Peyer's patch (tissue), 4 donors: Measurements from ENCODE around the gene USF2. TPM values are rescaled to one million over a fixed set of nuclear protein-coding genes. Genes with fewer than 3 reads are reported as not detected.
A peak's percentile ranks its signal among the peaks of the same experiment; 100 is the strongest.

Source experiments
- DNase-seq, 3 donors: peaks; one replicate each; pipeline ENCODE4 v3.0.0-alpha.2; 2017 to 2019
- H3K27ac ChIP-seq, 4 donors: fragments of 200-600 bp; sonication (generic); one replicate each; pipeline ENCODE4 v1.5.1; 2016 to 2019
- H3K27me3 ChIP-seq, 2 donors: fragments of 200-600 bp; sonication (generic); one replicate each; pipeline ENCODE4 v1.5.1; 2019
- H3K36me3 ChIP-seq, 3 donors: fragments of 200-600 bp; sonication (generic); one replicate each; pipeline ENCODE4 v1.5.1; 2016 to 2019
- H3K4me1 ChIP-seq, 4 donors: fragments of 200-600 bp; sonication (generic); one replicate each; pipeline ENCODE4 v1.5.1; 2016 to 2019
- H3K4me3 ChIP-seq, 4 donors: fragments of 200-600 bp; sonication (generic); 1 replicate in 3 of 4; 2 replicates in 1 of 4; pipeline ENCODE4 v1.5.1; 2016 to 2019; ENCODE audit warnings: mild to moderate bottlenecking in 1 of 4
- H3K9me3 ChIP-seq, 4 donors: fragments of 200-600 bp; sonication (generic); one replicate each; pipeline ENCODE4 v1.5.1; 2016 to 2019; ENCODE audit warnings: mild to moderate bottlenecking in 1 of 4
- POLR2A ChIP-seq, 2 donors: fragments of 450-650 bp; IDR thresholded peaks; one replicate each; pipeline ENCODE4 v1.5.1; 2017; ENCODE audit warnings: antibody characterized with exemption in 2 of 2, mild to moderate bottlenecking in 2 of 2, moderate library complexity in 2 of 2
- total RNA-seq, 4 donors: library from RNA; depleted of rRNA; stranded (reverse); fragments of >200 nt; gene quantifications; one replicate each; pipeline ENCODE4 v1.1.0, GENCODE V29; 2016
- TF ChIP-seq, protein P1 (sequence below), 6 experiments: fragments of 450-650 bp in 4 of 6; fragments of 200-600 bp in 2 of 6; sonication (generic) in 1 of 6; IDR thresholded peaks; one replicate each; pipeline ENCODE4 v1.5.1; 2017 to 2019; ENCODE audit warnings: antibody characterized with exemption in 6 of 6, mild to moderate bottlenecking in 3 of 6, moderate library complexity in 1 of 6

USF2 gene
- total RNA-seq, 4 donors from 2014 or later, result 112 to 201 (median 142) TPM

DNA sequence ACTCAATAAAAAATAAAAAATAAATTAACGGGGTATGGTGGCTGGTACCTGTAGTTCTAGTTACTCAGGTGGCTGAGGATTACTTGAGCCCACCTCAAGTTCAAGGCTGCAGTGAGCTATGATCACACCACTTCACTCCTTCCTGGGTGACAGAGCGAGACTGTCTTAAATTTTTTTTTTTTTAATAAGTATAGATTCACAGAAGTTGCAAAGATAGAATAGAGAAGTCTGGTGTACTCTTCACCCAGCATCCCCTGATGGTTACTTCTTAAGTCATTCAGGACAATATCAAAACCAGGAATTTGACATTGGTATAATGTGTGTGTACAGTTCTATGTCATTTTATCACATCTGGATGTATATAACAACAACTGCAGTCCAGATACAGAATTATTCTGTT is 52.5 kb downstream of the USF2 start:
- DNase-seq, result no peak
- Histone ChIP-seq H3K36me3 (no peaks in the 10 kb centered on the region), H3K27me3 (no peaks in the 10 kb centered on the region), H3K9me3 (no peaks in the 10 kb centered on the region), H3K4me3 (no peak overlapping the region), H3K27ac (peak overlapping the region in 1 of 4 donors; percentile 63), H3K4me1 (peaks cover 0 to 22% (median 4%) of the 10 kb centered on the region in 4 donors)
- no peak for TF ChIP-seq POLR2A (IDR thresholded peaks at IDR 0.05)
- TF ChIP-seq, protein P1, sequence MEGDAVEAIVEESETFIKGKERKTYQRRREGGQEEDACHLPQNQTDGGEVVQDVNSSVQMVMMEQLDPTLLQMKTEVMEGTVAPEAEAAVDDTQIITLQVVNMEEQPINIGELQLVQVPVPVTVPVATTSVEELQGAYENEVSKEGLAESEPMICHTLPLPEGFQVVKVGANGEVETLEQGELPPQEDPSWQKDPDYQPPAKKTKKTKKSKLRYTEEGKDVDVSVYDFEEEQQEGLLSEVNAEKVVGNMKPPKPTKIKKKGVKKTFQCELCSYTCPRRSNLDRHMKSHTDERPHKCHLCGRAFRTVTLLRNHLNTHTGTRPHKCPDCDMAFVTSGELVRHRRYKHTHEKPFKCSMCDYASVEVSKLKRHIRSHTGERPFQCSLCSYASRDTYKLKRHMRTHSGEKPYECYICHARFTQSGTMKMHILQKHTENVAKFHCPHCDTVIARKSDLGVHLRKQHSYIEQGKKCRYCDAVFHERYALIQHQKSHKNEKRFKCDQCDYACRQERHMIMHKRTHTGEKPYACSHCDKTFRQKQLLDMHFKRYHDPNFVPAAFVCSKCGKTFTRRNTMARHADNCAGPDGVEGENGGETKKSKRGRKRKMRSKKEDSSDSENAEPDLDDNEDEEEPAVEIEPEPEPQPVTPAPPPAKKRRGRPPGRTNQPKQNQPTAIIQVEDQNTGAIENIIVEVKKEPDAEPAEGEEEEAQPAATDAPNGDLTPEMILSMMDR (IDR thresholded peaks at IDR 0.05), result no peak

DNA sequence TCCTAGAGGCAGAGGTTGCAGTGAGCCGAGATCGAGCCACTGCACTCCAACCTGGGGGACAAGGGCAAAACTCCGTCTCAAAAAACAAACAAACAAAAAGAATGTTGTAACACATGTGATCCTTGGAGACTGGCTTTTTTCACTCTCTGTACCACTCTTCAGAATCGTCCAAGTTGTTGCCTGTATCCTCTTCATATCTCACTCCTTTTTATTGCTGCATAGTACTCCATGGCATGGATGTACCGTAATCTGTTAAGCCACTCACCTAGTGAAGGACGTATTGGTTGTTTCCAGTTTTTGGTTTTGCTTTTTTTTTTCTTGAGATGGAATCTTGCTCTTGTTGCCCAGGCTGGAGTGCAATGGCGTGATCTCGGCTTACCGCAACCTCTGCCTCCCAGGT is 53.3 kb downstream of the USF2 start:
- Histone ChIP-seq H3K27me3 (no peaks in the 10 kb centered on the region), H3K9me3 (no peaks in the 10 kb centered on the region), H3K4me1 (peaks cover 0 to 22% (median 4%) of the 10 kb centered on the region in 4 donors), H3K36me3 (no peaks in the 10 kb centered on the region), H3K27ac (no peak overlapping the region), H3K4me3 (no peak overlapping the region)
- TF ChIP-seq POLR2A (IDR thresholded peaks at IDR 0.05), result no peak
- TF ChIP-seq, protein P1 (IDR thresholded peaks at IDR 0.05), result no peak
- DNase-seq, result no peak

DNA sequence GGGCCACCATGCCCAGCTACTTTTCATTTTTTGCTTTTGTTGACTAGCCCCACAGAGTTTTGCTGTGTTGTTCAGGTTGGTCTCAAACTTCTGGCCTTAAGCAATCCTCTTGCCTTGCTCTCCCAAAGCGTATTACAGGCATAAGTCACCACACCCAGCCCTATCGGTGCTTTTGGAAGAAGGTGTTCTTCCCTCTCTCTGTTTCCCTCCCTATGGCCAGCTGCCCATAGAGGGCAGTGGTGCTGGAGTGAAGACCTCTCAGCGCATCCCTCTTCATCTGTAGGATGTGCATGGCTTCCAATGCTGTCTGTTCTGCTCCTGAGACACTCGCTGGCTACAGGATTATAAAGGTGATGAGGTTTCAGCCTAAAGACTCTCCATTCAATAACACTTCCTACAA is 58.9 kb downstream of the USF2 start:
- TF ChIP-seq, protein P1 (IDR thresholded peaks at IDR 0.05), result peak in 1 of 6 experiments; percentile 7
- no peak for TF ChIP-seq POLR2A (IDR thresholded peaks at IDR 0.05)
- H3K4me3 ChIP-seq, result no peak overlapping the region

DNA sequence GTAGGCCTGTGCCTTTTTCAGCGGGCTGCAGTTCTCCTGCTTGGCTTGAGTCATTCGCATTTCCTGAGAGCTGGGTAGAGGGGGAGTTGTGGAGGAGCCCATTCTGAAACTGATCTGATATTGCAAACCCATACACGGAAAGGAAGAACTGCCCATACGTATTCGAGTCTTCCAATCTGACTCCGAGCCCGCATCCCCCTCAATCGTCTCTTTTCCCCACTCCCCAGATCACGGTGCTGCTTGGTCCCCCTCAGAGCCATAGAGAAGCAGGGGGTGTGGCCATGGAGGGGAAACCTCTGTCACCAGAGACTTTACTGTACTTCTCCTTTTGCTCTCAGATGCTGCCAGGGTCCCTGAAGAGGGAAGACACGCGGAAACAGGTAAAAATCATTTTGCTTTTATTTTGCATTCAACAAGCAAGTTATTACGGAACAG is 60.1 kb downstream of the USF2 start, which contains the start of gene CD22:
CD22 (plus strand) TSS at position 337 of the 435 bp plus-strand sequence. CDS start 2,854 bp downstream, outside the sequence.
- Histone ChIP-seq H3K4me3 (peak within 1 kb of the TSS in 3 of 4 donors; percentile 3 to 43 (median 40)), H3K27me3 (no peaks in the 10 kb centered on the region)
- peak in 2 of 3 donors; percentile 77 for DNase-seq

More for the DNA sequence above, 58.9 kb downstream of the USF2 start:
- Histone ChIP-seq H3K36me3 (no peaks in the 10 kb centered on the region), H3K27ac (no peak overlapping the region), H3K4me1 (no peaks in the 10 kb centered on the region), H3K27me3 (no peaks in the 10 kb centered on the region), H3K9me3 (no peaks in the 10 kb centered on the region)
- DNase-seq, result no peak

DNA sequence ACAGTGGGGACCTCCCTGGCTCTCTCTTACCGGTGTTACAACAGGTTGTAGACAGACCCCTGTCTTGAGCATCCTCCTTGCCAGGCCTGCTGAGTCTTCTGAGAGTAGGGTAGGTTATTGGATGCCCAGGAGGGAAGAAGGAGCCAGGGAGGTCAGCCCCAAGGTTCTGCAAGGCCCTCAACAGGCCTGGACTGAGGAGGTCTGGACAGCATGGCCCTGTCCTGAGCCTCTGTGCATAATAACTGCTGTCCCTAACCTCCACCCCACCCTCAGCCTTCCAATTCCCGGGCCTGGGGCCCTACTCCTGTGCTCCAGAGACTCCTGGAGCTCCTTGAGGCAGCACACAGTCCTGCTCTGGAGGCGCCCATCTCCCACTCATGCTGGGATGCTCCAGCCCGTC is 60.6 kb downstream of the USF2 start:
- Histone ChIP-seq H3K27me3 (no peaks in the 10 kb centered on the region), H3K4me1 (peaks cover 0 to 5% (median 0%) of the 10 kb centered on the region in 4 donors), H3K9me3 (no peaks in the 10 kb centered on the region), H3K4me3 (peak overlapping the region in 3 of 4 donors; percentile 3 to 43 (median 40)), H3K36me3 (no peaks in the 10 kb centered on the region), H3K27ac (peak overlapping the region in 2 of 4 donors; percentile 64 to 81)
- TF ChIP-seq POLR2A (IDR thresholded peaks at IDR 0.05), result no peak
- TF ChIP-seq, protein P1 (IDR thresholded peaks at IDR 0.05), result no peak
- DNase-seq, result no peak

More for the DNA sequence above, 60.1 kb downstream of the USF2 start, which contains the start of gene CD22:
- TF ChIP-seq, protein P1 (IDR thresholded peaks at IDR 0.05), result no peak
- TF ChIP-seq POLR2A (IDR thresholded peaks at IDR 0.05), result no peak
- H3K27ac ChIP-seq, result peak within 1 kb of the TSS in 2 of 4 donors; percentile 64 to 81
- H3K9me3 ChIP-seq, result no peaks in the 10 kb centered on the region
- H3K36me3 ChIP-seq, result no peaks in the 10 kb centered on the region
- peaks cover 0 to under 1% (median 0%) of the 10 kb centered on the region in 4 donors for H3K4me1 ChIP-seq

Other genes starting within 250 kb of the USF2 start
- gene SCN1B, start 238.5 kb upstream of the USF2 start, total RNA-seq, result 1 to 10 TPM; 2.8 to 9.1 (median 5.1) TPM
- gene HPN, start 227.2 kb upstream of the USF2 start, total RNA-seq, result 1 to 10 TPM in 1 of 4 donors, under 1 TPM in 1, not detected in 2; 0.67 to 1.4 TPM
- gene FXYD3, start 153.1 kb upstream of the USF2 start, total RNA-seq, result 1,000 to 10,000 TPM in 3 of 4 donors, 10 to 100 TPM in 1; 33.0 to 1,418 (median 1,063) TPM
- gene LGI4, start 133.9 kb upstream of the USF2 start, total RNA-seq, result 10 to 100 TPM in 2 of 4 donors, 1 to 10 TPM in 2; 6.1 to 37.3 (median 14.4) TPM
- gene FXYD1, start 130.1 kb upstream of the USF2 start, total RNA-seq, result 10 to 100 TPM in 2 of 4 donors, not detected in 2; 12.3 to 12.7 TPM
- not detected for gene FXYD7, start 125.7 kb upstream of the USF2 start, total RNA-seq
- gene FXYD5, start 114.2 kb upstream of the USF2 start, total RNA-seq, result 10 to 100 TPM in 3 of 4 donors, 1 to 10 TPM in 1; 6.0 to 67.7 (median 22.2) TPM
- gene FAM187B, start 40.2 kb upstream of the USF2 start, total RNA-seq, result not detected
- 100 to 1,000 TPM in 3 of 4 donors, 10 to 100 TPM in 1; 28.9 to 214 (median 188) TPM for gene LSR, start 20.0 kb upstream of the USF2 start, total RNA-seq
- gene HAMP, start 13.6 kb downstream of the USF2 start, total RNA-seq, result not detected
- gene MAG, start 23.2 kb downstream of the USF2 start, total RNA-seq, result 1 to 10 TPM in 1 of 4 donors, not detected in 3; 3.8 TPM
- gene CD22, start 60.2 kb downstream of the USF2 start, total RNA-seq, result 100 to 1,000 TPM in 1 of 4 donors, 10 to 100 TPM in 2, not detected in 1; 10.9 to 207 (median 15.7) TPM
- 1 to 10 TPM in 1 of 4 donors, under 1 TPM in 1, not detected in 2; 0.66 to 1.6 TPM for gene FFAR1, start 78.9 kb downstream of the USF2 start, total RNA-seq
- gene FFAR3, start 89.5 kb downstream of the USF2 start, total RNA-seq, result 1 to 10 TPM in 1 of 4 donors, not detected in 3; 1.1 TPM
- under 1 TPM in 1 of 4 donors, not detected in 3; 0.70 TPM for gene GPR42, start 102.1 kb downstream of the USF2 start, total RNA-seq
- gene FFAR2, start 179.3 kb downstream of the USF2 start, total RNA-seq, result 1 to 10 TPM in 2 of 4 donors, under 1 TPM in 1, not detected in 1; 0.80 to 1.8 (median 1.0) TPM
- not detected for gene KRTDAP, start 221.5 kb downstream of the USF2 start, total RNA-seq
- 10 to 100 TPM in 2 of 4 donors, 1 to 10 TPM in 1, not detected in 1; 1.9 to 29.7 (median 10.7) TPM for gene DMKN, start 244.7 kb downstream of the USF2 start, total RNA-seq